Gastrocnemius medialis (tissue), 4 donors: ENCODE data around the gene SLC26A4.

Source experiments
- CTCF ChIP-seq, 5 experiments: fragments of 450-650 bp in 3 of 5; fragments of 200-600 bp in 2 of 5; sonication (generic) in 2 of 5; IDR thresholded peaks in 4 of 5; conservative IDR thresholded peaks in 1 of 5; 1 replicate in 4 of 5; 2 replicates in 1 of 5; pipeline ENCODE4 v1.5.1; 2016 to 2019; ENCODE audit warnings: antibody characterized with exemption in 5 of 5, mild to moderate bottlenecking in 3 of 5, moderate library complexity in 3 of 5
- POLR2A ChIP-seq, 2 donors: fragments of 450-650 bp; IDR thresholded peaks; one replicate each; pipeline ENCODE4 v1.6.1; 2017; ENCODE audit warnings: antibody characterized with exemption in 2 of 2, mild to moderate bottlenecking in 2 of 2, moderate library complexity in 2 of 2

GRCh38 chr7:107715531-107715930 is 54.9 kb downstream of the SLC26A4 start:
- no peak for TF ChIP-seq CTCF (IDR thresholded peaks at IDR 0.05 in 4 of 5, conservative IDR thresholded peaks at IDR 0.05 in 1 of 5)
- TF ChIP-seq POLR2A (IDR thresholded peaks at IDR 0.05): no peak
